Small intestine (tissue), 7 donors: ENCODE results near the gene DNAJB8. TPM values are rescaled to one million over a fixed set of nuclear protein-coding genes. Genes with fewer than 3 reads are reported as not detected.

ENCODE experiments used
- DNase-seq, 2 donors: peaks; one replicate each; pipeline versions ENCODE4 v3.0.0 to v3.0.0-alpha.2; 2013
- FAIRE-seq: peaks from 2 replicates; lab custom pipeline; 2012; peaks lifted over from hg19 to GRCh38; lab: Jason Lieb, UNC
- H3K27ac ChIP-seq, 3 donors: one replicate each; pipeline ENCODE4 v1.5.1; 2013; ENCODE audit warnings: low read length in 2 of 3, mild to moderate bottlenecking in 2 of 3, control low read depth in 1 of 3, inconsistent platforms in 1 of 3, low read depth in 1 of 3, moderate library complexity in 1 of 3
- H3K27me3 ChIP-seq, 3 donors: one replicate each; pipeline ENCODE4 v1.6.1; 2013; ENCODE audit warnings: low read length in 3 of 3, inconsistent platforms in 1 of 3; ENCODE audit not compliant: control insufficient read depth in 3 of 3, insufficient read depth in 3 of 3
- H3K36me3 ChIP-seq, 3 donors: one replicate each; pipeline ENCODE4 v1.6.1; 2013; ENCODE audit warnings: low read length in 3 of 3, inconsistent platforms in 1 of 3, low read depth in 1 of 3, mild to moderate bottlenecking in 1 of 3, moderate library complexity in 1 of 3; ENCODE audit not compliant: control insufficient read depth in 3 of 3, insufficient read depth in 2 of 3
- H3K4me1 ChIP-seq, 3 donors: one replicate each; pipeline ENCODE4 v1.6.1; 2013; ENCODE audit warnings: low read length in 2 of 3, inconsistent platforms in 1 of 3, low read depth in 1 of 3, mild to moderate bottlenecking in 1 of 3, moderate library complexity in 1 of 3; ENCODE audit not compliant: control insufficient read depth in 3 of 3, insufficient read depth in 2 of 3
- H3K4me3 ChIP-seq, 3 donors: one replicate each; pipeline ENCODE4 v1.5.1; 2013; ENCODE audit warnings: low read length in 3 of 3, control low read depth in 1 of 3, inconsistent platforms in 1 of 3, low read depth in 1 of 3, mild to moderate bottlenecking in 1 of 3, moderate library complexity in 1 of 3
- H3K9me3 ChIP-seq, 2 donors: one replicate each; pipeline ENCODE4 v1.6.1; 2013; ENCODE audit warnings: low read depth in 1 of 2, low read length in 1 of 2; ENCODE audit not compliant: control insufficient read depth in 2 of 2, insufficient read depth in 1 of 2
- WGBS, 3 donors: extraction: QIAGEN DNeasy Blood & Tissue Kit; methylation state at CpG; one replicate each; pipeline ENCODE4 v1.1.7; 2013; 5-methylcytosine and 5-hydroxymethylcytosine counted together
- polyA plus RNA-seq, 4 donors: library from polyadenylated mRNA; stranded (reverse) in 3 of 4; unstranded in 1 of 4; fragments of 200-250 nt in 3 of 4; fragments of 120-200 nt in 1 of 4; gene quantifications; one replicate each; pipeline versions ENCODE4 v1.2.1 to v1.2.3, GENCODE V29; 2013
- donor health status: healthy with polysubstance abuse.
- donor health status: control.
- donor health status: control.
- donor health status: Bipolar disorder and iron deficiency.
- donor health status: healthy.

The DNAJB8 gene
- polyA plus RNA-seq, 4 donors = not detected

DNA sequence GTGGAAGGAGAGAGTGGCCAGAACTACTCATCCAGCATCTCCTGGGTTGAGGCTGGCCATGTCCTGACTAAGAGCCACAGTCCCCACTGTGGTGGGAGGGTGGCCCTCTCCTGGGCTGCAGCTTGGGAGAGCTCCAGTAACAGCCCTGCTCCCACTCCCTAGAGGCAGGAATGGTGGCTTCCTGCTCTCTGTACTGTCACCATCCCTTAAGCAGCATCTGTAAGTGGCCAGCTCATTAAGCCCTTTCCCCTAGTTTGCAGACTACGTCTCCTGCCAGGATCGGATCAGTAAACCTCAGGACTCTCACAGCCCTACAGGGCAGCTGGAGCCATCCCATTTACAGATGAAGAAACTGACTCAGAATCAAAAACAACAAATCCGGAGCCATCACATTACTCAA is 30.5 kb downstream of the DNAJB8 start:
- Histone ChIP-seq H3K27me3 (peaks cover 0 to 57% (median 22%) of the 10 kb centered on the region in 3 donors), H3K36me3 (no peaks in the 10 kb centered on the region), H3K9me3 (no peaks in the 10 kb centered on the region), H3K27ac (no peak overlapping the region), H3K4me1 (peaks cover 0 to 10% (median 0%) of the 10 kb centered on the region in 3 donors), H3K4me3 (no peak overlapping the region)
- no peak for FAIRE-seq
- DNase-seq = no peak
- WGBS, 3 donors = 81 to 83% (median 82%) methylated on average over 3 of the region's 3 CpGs

DNA sequence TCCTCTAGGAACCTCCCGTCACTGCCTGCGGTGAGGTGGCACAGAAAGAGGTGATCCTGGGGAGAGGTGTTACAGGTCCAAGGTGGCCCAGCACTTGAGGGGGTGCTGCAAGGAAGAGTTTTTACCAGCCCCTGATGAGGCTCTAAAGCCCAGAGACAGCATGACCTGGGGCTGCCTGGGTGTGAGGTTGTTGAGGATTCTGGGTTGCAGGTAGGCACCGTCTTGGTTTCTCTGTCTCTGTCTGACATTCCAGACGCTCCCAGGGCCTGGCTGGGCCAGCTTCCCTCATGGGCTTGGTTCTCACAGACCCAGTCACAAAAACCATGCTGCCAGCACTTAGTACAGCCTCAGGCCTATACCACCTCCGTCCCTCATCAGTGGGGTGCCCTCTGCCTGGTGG is 31.1 kb downstream of the DNAJB8 start:
- H3K9me3 ChIP-seq = no peaks in the 10 kb centered on the region
- peaks cover 2 to 57% (median 22%) of the 10 kb centered on the region in 3 donors for H3K27me3 ChIP-seq
- no peak overlapping the region for H3K27ac ChIP-seq
- DNase-seq (no peak), FAIRE-seq (no peak)
- peaks cover 0 to 10% (median 0%) of the 10 kb centered on the region in 3 donors for H3K4me1 ChIP-seq
- no peaks in the 10 kb centered on the region for H3K36me3 ChIP-seq
- 79 to 85% (median 81%) methylated on average over 5 of the region's 5 CpGs for WGBS, 3 donors
- no peak overlapping the region for H3K4me3 ChIP-seq

DNA sequence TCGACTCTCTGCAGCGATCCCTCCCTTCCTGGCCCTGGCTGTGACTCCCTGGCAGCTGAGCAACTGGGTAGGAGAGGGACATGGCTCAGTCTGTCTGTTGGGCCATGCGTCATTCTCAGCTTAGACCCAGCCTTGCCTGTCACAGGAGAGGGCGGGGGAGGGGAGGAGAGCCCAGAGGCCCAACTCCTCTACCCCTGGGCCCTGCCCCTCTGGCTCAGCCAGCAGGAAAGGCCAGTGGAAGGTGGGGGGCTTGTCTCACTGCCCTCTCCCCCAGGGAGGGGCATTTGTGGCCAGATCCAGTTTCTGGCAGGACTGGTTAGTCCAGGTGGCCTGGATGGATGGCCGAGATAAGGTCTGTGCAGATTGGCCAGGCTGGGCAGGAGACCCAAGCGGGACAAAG is 31.6 kb downstream of the DNAJB8 start:
- no peak overlapping the region for H3K4me3 ChIP-seq
- DNase-seq = no peak

DNA sequence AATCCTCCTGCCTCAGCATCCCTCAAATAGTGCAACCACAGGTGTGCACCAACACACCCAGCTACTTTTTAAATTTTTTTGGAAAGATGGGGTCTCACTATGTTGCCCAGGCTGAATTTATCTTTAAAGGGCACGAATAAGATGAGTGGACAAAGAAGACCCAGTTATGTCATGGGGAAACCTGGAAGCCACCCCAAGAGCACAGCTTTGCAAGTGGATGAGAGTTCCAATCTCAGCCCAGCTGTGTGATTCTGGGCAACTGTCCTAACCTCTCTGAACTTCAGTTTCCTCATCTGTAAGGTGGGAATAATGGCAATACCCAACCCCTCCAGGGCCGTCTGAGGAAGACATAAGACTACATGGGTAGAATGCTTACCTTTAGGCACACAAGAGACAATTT is 32.2 kb downstream of the DNAJB8 start:
- Histone ChIP-seq H3K27me3 (peaks cover 3 to 56% (median 20%) of the 10 kb centered on the region in 3 donors), H3K4me1 (peaks cover 0 to 10% (median 0%) of the 10 kb centered on the region in 3 donors), H3K36me3 (no peaks in the 10 kb centered on the region), H3K4me3 (no peak overlapping the region), H3K27ac (no peak overlapping the region), H3K9me3 (no peaks in the 10 kb centered on the region)
- FAIRE-seq = no peak
- no peak for DNase-seq
- WGBS, 3 donors = 75 to 89% (median 82%) methylated on average over 2 of the region's 2 CpGs

More for the DNA sequence above, 31.6 kb downstream of the DNAJB8 start:
- Histone ChIP-seq H3K36me3 (no peaks in the 10 kb centered on the region), H3K9me3 (no peaks in the 10 kb centered on the region), H3K27ac (no peak overlapping the region), H3K4me1 (peaks cover 0 to 10% (median 0%) of the 10 kb centered on the region in 3 donors), H3K27me3 (peaks cover 3 to 57% (median 22%) of the 10 kb centered on the region in 3 donors)
- 70 to 85% (median 80%) methylated on average over 6 of the region's 6 CpGs for WGBS, 3 donors
- no peak for FAIRE-seq

DNA sequence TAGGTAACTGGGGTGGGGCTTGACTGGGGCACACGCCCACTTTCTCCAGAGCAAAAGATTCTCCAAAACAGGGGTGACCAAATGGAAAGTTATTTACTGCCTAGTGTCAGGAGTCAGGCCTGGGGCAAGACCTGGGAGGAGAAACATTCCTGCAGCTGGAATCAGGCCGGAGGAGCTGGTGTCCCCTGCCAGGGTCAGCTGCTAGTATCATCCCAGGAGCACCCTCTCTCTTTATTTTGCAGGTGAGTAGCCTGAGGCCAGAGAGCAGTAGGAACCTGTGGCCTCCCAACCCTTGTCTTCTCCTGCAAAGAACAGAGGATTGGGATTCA is 32.9 kb downstream of the DNAJB8 start:
- Histone ChIP-seq H3K27me3 (peaks cover 3 to 51% (median 20%) of the 10 kb centered on the region in 3 donors), H3K4me1 (peaks cover 0 to 10% (median 0%) of the 10 kb centered on the region in 3 donors), H3K36me3 (no peaks in the 10 kb centered on the region), H3K9me3 (no peaks in the 10 kb centered on the region), H3K4me3 (no peak overlapping the region), H3K27ac (no peak overlapping the region)
- FAIRE-seq (no peak), DNase-seq (no peak)
- 30 to 54% (median 37%) methylated on average over 2 of the region's 2 CpGs for whole genome bisulfite sequencing, 3 donors

DNA sequence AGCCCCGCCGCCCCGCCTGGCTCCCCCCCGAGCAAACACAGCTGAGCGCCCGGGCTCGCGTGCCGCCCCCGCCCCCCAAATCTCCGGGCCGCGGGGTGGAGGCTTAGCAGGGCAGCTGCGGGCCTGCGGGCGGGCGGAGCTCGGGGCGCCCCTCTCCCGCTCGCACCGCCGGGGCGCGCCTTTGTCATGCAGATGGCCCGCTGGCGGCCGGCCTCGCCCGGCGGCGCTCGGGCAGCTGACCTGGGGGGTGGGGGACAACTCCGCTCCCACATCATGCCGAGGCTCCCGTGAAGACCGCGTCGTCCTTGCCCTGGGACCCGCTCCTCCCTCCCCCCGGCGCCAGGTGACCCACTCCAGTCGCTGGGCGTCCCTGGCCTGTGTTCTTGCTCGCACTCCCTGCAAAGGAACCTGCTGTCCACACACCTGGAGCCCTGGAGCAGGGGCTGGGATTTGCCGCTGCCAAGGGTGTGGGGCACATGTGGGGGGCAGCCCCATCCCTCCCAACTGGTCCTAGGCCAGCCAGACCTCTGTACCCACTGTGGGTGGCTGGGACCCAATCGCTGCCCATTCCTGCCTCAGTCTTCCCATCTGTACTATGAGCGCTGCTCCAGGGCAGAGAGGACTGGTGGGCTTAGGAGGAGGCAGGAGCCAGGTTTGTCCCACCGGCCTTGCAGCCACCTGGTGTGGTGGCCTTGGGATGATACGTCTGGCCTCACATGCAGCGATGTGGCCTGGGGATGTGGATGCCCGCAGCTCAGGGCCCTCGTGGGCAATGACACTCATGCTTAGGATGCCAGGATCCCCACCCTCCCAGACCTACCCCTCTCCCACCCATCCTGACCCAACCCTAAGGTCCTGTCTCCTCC is 33.5 kb downstream of the DNAJB8 start:
- DNase-seq = peak in 1 of 2 donors; percentile 35

DNA sequence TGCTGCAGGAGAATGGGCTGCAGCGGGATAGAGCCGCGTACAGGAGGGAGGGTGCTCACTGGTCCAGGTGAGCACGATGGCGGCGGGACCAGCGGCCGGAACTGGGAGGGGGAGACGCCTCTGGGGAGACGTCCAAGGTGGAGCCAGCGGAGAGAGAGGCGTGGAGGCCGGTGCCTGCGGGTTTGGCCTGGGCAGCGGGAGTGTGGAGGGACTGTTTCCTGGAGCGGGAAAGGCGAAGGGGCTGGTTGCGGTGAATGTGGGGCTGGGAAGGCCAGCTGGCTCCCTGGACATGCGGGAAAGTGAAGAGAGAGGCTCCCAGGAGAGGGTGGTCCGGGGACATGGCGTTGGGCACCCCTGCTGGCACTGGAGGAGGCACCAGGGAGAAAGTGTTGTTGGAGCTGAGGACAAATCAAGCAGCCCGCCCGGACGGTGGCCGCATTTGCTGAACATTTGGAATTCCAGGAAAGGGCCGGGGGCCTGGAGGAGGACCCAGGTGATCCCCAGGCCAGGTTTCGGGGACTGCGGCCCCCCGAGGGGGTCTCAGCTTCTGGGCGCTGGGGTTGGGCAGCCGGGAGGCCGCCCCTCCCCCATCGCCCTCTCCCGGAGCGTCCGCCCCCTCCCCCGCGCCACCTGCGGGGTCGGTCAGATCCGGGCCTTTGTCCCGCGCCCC is 34.3 kb downstream of the DNAJB8 start:
- Histone ChIP-seq H3K27ac (no peak overlapping the region), H3K4me1 (peaks cover 0 to 10% (median 0%) of the 10 kb centered on the region in 3 donors), H3K9me3 (no peaks in the 10 kb centered on the region), H3K4me3 (no peak overlapping the region), H3K27me3 (peaks cover 3 to 45% (median 20%) of the 10 kb centered on the region in 3 donors), H3K36me3 (no peaks in the 10 kb centered on the region)
- 8 to 15% (median 11%) methylated on average over 23 to 43 of the region's 43 CpGs for WGBS, 3 donors
- FAIRE-seq = no peak
- DNase-seq = peak in 1 of 2 donors; percentile 35

More for the DNA sequence above, 33.5 kb downstream of the DNAJB8 start:
- 14 to 24% (median 19%) methylated on average over 28 to 53 of the region's 53 CpGs for WGBS, 3 donors
- FAIRE-seq = no peak
- no peaks in the 10 kb centered on the region for H3K36me3 ChIP-seq
- H3K4me1 ChIP-seq = peaks cover 0 to 10% (median 0%) of the 10 kb centered on the region in 3 donors
- peaks cover 3 to 47% (median 20%) of the 10 kb centered on the region in 3 donors for H3K27me3 ChIP-seq
- no peak overlapping the region for H3K27ac ChIP-seq
- H3K9me3 ChIP-seq = no peaks in the 10 kb centered on the region
- no peak overlapping the region for H3K4me3 ChIP-seq

DNA sequence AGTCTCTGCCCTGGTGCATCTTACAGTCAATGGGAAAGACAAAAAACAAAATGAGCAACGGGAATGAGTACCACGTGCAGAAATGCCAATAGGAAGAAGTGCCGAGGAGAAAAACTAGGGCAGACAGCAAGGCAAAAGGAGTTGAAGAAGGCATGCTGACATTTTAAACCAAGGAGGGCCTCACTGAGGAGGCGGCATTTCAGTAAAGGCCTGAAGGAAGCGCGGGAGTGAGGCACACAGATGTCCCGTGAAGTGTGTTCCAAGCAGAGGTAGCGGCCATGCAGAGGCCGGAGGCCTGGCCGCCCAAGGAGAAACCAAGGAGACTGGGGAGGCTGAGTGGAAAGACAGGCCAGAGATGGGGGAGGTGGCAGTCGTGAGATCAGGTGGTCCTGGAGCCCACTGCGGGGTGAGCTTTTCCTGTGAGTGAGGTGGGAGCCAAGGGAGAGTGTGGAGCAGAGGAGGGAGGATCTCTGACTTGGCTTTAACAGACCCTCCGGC is 34.8 kb downstream of the DNAJB8 start:
- Histone ChIP-seq H3K4me1 (peaks cover 0 to 10% (median 0%) of the 10 kb centered on the region in 3 donors), H3K27ac (no peak overlapping the region), H3K4me3 (no peak overlapping the region), H3K36me3 (no peaks in the 10 kb centered on the region), H3K9me3 (no peaks in the 10 kb centered on the region), H3K27me3 (peaks cover 3 to 48% (median 20%) of the 10 kb centered on the region in 3 donors)
- DNase-seq = no peak
- no peak for FAIRE-seq
- WGBS, 3 donors = 68 to 74% (median 71%) methylated on average over 13 of the region's 13 CpGs
